Stimulated activated CD8-positive, alpha-beta memory T cell treated with anti-CD3 and anti-CD28 coated beads, Interleukin-7, amount 100 ng/mL, for 1 hour (primary cell): ENCODE results near the gene ZNF500.
A peak's percentile ranks its signal among the peaks of the same experiment; 100 is the strongest.

Source experiments
- DNase-seq, 2 donors: peaks; one replicate each; pipeline ENCODE4 v3.0.0-alpha.2; 2020; ENCODE audit warnings: low read depth in 2 of 2

Gene ZNF500

GRCh38 chr16:4766875-4767628 is at the start of gene ZNF500:
TSS of gene ZNF500 (minus strand) at chr16:4767162. CDS start at chr16:4765978, 1,184 bp downstream.
- DNase-seq, result peak; percentile 97 to 98

DNA sequence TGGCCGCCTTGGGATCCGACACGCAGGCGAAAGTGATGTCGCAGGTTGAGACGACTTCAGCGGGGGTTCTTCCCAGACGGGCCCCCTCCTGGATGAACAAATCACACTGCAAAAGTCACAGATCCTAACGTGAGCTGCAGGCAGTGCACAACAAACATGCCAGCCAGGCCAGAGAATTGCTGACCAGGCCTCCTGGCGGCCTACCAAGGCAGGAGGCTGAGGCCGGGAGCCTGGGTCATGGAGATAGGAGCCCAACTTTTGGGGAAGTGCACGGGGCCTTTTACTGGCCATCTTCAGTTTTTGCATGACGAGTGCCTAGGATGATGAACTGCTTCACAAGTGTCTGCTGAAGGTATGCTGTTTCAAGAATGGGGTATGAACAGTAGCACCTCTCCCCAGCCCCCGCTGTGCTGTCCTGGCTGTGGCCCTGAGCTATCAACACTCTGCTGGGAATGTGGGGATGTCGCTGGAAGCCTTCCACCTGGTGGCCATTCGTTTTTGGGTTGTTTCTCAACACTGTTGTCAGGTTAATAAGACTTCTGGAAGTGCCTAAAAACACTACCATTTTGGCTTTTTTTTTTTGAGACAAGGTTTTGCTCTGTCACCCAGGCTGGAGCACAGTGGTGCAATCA is 47.7 kb upstream of the ZNF500 start:
- DNase-seq, result no peak

DNA sequence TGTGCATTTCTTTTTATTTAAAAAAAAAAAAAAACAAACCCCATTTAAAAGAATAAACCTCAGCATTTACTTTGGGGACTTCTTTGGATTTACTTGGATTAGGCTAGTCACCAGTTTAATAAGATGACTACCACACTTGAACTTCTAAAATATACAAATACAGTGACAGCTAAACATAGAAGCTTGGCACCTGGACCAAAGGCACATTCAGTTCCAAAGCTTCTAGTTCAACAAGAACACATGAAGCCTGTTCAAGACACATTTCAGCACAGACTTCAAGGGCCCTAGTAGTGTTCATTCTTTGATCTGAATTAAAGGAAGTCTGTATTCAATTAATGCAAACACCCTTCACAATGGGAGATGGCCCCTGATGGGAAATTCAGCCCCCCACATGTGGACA is 47.1 kb upstream of the ZNF500 start:
- no peak for DNase-seq

- no peak for DNase-seq
Measured at GRCh38 chr16:4813251-4814003, 46.5 kb upstream of the ZNF500 start.

- no peak for DNase-seq
Measured at GRCh38 chr16:4811773-4812172, 44.8 kb upstream of the ZNF500 start.

GRCh38 chr16:4811242-4811641 is 44.3 kb upstream of the ZNF500 start:
- DNase-seq, result no peak

DNA sequence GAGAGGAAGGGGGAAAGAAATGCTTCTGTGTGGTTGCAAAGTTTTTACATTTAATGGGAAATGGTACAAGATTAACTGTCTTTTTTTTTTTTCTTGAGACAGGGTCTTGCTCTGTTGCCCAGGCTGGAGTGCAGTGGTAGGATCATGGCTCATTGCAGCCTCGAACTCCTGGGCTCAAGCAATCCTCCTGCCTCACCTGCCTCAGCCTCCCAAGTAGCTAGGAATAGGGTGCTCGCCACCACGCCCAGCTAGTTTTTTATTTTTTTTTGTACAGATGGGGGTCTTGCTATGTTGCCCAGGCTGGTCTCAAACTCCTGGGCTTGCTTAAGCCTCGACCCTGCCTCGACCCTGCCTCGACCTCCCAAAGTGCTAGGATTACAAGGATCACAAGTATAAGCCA is 39.3 kb upstream of the ZNF500 start:
- no peak for DNase-seq

- DNase-seq, result no peak
Measured at GRCh38 chr16:4805231-4805630, 38.3 kb upstream of the ZNF500 start.

DNA sequence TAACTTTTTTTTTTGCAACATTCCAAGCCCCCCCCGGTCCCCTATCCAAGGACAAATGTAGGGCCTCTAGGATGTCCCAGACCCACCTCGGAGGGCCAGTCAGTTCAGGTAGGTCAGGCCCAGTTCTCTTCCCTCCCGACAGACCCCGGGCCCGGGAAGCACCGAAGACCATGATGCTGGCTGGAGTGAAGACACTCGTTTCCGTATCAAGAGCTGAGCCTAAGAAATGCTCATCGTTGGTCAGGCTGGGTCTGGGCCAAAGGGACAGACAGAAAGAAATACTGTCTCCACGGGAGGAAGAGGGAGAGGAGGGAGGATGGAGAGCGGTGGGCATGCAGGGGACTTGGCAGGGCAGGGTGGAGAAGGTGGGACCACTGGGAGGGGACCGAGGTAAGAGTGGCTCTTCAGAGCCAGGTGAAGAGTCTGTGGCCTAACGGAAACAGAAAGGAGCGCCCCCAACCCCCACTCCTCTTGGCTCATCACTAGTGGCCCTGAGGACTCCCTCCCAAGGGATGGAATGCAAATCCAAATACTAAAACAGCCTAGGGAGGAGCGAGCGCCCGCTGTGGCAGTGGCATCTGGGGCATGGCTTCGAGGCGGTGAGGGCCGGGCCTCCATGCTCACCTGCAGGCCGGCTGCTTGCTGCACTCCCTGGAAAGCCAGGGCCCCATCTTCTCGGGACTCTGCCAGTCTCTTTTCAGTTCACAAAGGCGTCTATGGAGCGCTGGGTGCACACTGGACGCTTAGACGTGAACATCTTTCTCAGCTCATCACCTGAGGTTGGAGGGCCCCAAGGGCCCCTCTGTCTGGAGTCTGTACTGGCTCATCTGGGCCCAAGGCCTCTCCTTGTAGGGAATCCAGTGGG is 37.2 kb upstream of the ZNF500 start:
- DNase-seq, result no peak

GRCh38 chr16:4803401-4803844 is 36.5 kb upstream of the ZNF500 start:
- DNase-seq, result no peak

DNA sequence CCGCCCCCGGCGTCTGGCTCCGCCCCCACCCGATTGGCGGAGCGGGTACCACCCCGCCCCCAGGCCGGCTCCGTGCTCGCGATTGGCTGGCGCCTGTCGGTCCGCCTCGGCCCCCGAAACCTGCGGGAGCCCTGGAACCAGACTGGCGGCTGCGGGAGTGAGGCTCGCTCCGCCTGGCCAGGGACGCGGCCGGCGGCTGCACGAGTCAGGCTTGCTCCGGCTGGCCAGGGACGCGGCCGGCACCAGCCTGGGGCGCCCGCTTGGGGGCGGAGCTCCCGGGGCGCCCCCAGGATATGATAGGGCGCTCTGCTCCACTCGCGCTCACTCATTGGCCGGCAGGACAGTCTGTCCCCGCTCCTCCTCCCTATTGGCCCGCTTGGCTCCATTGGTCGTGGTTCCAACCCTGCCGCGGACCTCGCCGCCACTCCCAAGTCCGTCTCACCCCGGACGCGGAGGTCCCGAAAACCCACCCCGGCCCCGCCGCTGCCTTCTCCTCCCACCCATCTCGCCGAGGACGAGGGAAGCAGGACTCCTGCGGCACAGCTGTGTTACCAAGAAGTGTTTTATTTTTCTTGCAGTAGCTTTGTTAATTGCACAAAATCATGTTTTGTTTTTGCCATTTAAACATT is 35.8 kb upstream of the ZNF500 start:
- peak; percentile 74 to 75 for DNase-seq

DNA sequence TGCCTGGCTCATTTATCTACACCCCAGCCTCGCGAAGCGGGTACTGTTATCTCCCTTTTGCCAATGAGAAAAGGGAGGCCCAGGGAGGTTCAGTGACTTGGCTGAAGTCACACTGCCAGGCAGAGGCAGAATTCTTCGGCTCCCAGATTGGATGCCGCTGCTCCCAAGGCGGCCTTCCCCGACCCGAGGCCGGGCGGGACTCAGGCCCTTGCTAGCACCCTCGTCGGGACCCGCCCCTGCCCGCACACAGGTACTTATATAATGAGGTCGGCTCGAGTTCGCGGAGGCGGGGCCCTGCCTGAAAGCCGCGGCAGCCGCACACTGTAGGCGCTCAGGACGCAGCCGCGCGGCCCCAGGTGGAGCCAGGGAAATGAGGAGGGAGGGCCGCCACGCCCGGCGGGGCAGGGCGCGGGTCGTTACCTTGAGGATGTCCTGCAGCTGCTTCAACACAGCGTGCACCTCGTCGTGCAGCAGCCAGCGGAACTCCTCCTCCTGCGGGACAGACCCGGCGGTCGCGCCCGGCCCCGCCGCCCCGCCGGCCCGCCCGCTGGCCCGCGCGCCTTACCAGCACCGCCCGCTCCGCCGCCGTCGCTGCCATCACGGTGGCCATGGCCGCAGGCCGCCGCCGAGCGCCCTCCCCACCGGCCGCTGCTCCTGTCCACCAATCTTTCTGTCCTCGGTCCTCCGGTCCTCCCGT is 35.1 kb upstream of the ZNF500 start, which contains the start of gene ROGDI:
ROGDI (minus strand) TSS at position 672 of the 697 bp plus-strand sequence; CDS start at position 610, 62 bp downstream.
- peak; percentile 49 to 54 for DNase-seq

DNA sequence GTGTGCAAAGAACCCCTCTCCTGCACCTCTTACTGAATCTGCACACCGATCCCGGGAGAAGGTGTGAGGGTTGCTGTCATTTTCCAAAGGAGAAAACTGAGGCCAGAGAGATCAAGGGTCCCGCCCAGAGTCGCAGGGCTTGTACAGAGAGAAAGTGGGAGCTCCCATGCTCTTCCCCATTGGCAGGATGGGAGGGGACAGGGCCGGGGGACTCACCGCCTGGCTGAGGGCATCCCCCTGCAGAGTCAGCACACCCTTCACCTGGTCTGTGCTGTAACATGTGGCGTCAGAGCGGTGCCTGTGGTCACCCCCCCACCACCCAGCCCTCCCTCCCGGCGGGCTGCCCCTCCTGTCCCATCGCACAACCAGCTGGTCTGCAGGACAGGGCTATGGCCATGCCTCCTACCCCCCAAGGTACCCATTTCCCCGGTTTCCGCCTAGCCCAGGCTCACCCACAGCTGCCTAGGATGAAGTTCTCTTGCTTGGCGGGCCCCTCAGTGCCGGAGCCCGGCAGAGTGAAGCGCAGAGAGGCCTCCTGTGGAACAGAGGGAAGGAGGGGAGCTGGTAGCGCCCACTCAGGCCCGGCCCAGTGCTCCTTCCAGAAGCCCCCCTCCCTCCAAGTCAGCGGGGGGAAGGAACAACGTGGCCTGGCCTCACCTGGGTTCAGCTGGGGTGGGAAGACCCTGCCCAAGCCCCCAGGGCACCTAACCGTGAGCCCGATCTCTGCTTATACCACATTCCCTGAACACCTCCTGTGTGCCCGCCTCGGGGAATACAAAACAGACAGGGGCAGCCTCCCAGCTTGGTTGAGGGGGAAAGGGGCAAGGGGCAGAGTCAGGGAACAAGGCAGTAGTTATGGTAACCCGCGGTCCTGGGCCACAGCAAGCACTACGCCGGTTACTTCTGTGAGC is 34.3 kb upstream of the ZNF500 start:
- no peak for DNase-seq

- no peak for DNase-seq
Measured at GRCh38 chr16:4800290-4801041, 33.5 kb upstream of the ZNF500 start.

GRCh38 chr16:4799171-4799855 is 32.4 kb upstream of the ZNF500 start:
- no peak for DNase-seq

DNA sequence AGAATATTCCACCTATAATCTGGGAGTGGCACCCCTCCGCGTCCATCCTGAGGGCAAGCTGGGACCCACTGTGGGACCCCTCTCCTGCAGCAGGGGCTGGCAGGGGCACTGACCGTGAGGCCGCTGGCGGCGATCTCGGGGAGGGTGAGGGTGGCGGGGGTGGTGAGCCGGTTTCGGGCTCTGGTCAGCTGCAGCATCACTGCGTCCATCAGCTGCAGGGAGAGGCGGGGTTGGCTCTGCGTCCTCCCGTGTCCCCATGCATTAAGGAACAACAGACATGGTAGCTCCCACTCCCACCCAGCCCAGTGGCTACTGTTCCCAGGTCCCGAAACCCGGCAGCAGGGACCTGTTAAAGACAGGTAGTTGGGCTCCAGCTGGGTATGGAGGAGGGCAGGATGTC is 31.5 kb upstream of the ZNF500 start:
- no peak for DNase-seq

DNA sequence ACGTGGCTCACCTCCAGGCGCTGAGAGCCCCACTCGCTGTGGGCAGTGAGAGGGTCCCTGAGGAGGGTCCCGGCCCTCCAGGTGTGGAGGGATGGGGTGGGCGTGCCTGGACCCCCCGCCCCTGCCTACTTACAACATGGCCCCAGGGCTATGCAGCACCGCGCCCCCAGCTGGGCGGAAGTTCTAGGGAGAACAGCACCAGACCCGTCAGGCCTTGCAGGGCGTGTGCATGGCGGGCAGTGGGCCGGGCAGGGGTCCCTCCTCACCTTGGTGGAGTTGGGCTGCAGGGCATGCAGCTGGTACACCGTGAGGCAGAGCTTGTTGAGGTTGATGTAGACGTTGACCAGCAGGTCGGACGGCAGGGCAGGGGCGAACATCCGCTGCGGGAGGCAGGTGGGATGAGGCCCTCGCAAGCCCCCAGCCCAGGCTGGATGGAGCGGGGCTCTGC is 30.9 kb upstream of the ZNF500 start:
- no peak for DNase-seq
